ENCODE measurements around the gene MS4A8.
"Not testable (repeated sequence)": the region's sequence is repeated elsewhere in the genome, so short reads cannot be mapped to it uniquely, and the experiment has no call there.

The MS4A8 gene

DNA sequence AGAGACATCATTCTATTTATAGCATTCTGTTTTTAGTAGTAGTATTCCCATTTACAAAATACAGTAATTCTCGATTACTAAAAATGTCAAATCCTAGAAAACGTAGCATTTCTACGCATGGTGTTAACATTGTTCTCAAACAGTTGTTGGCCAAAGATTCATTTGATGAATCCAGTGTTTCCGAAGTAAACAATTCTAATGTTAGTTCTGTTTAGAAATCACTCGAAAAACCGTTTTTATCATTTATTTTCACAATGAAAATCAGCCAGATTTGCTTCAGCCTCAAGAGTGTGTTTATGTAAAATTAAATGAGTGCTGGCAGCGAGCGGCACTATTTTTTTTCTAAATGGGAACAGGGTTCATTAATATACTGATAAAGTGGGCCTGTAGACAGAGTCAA is 32.2 kb downstream of the MS4A8 start:
- no peak for DNase-seq

- DNase-seq: no peak
Observed at GRCh38 chr11:60734279-60734678, 34.9 kb downstream of the MS4A8 start.

GRCh38 chr11:60739114-60739513 is 39.7 kb downstream of the MS4A8 start:
- no peak for DNase-seq

DNA sequence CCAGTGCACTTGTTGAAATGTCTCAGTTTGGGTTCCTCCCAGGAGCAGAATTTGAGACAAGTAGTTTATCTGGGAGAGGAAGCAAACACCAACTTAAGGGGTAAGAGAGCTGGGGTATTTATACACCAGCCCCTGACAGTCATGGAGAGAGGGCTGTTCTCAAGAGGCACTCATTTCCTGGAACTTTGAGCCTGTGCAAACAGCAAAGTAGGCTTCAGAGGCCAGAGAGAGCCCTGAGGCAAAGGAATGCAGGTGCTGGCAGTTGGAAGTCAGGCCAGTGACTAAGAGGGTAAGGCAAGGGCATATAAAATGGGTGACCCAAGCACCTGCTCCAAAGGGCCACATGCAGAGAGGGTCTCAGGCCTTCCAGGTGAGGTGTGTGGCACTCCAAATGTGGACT is 41.2 kb downstream of the MS4A8 start:
- DNase-seq: no peak

DNA sequence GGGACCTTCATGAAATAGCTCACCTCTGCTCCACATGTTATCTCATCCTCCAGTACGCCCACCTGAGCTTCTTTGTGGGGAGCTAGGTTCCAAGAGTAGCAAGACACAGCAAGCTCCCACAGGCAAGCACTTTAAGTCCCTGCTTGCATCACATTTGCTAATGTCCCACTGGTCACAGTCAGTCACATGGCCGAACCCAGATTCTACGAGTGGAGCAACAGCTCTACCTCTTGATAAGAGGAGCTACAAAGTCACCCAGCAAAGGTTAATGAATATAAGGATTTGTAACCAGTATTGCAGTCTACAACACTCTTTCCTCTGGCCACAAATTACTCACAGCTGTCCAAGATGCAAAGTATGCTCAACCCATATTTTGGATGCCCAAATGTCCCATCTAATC is 42.0 kb downstream of the MS4A8 start:
- DNase-seq: no peak

GRCh38 chr11:60743058-60743457 is 43.6 kb downstream of the MS4A8 start:
- DNase-seq: no peak

- DNase-seq: no peak
Observed at GRCh38 chr11:60744114-60744513, 44.7 kb downstream of the MS4A8 start.

- no peak for DNase-seq
Observed at GRCh38 chr11:60747359-60747873, 48.0 kb downstream of the MS4A8 start.

DNA sequence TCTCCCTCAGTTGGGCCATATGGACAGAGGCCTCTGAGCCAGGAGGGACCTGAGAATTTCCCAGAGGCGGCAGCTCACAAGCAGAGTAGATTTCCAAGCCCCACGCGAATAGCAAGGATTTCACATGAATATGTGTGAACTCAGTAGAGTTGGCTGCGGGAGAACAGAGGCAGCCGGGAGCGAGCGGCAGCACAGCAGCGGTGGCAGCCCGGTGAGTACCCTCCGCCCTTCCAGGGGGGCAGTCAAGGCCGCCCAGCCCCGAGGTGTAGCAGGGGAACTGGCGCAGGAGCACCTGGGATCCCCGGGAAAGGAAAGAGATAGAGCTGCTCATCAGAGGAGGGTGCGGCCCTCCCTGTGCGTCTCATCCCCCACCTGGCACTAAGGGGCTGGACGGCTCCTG is 48.8 kb downstream of the MS4A8 start:
- DNase-seq: no peak

DNA sequence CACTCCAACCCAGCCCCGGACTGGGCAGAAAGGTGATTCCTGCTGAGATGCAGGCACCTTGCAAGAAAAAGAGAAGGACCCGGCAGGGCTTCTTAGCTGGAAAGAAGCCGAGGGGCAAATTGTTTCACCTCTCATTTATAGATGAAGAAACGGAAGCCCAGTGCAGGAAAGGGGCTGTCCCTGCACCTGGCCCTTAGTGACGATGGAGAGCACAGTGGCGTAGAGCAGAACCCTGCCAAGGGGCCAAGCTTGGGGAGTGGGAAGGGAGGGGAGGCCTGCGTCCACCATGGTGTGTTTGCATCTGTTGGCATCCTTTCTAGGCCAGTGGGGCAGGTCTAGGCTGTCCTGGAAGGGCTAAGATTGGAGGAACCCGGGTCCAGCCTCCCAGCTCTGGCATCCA is 49.4 kb downstream of the MS4A8 start:
- DNase-seq: no peak

DNA sequence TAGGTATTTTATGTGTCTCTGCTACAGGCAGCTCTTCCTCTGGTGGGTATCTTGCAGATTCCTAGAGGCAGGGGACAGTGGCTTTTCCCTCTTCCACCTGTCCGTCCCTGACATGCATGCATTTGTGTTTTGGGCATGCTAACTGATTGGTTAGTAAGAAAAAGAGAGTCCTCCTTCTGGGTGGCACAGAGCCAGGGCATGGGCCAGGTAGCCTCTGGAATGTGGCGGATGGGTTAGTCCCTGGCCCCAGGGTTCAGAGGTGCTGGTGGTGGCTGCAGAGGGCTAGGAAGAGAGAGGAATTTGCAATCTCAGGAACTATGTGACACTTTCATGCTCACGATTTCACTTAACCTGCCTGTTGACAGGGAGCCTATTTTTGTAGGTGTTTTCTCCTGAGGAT is 51.5 kb downstream of the MS4A8 start:
- no peak for DNase-seq

DNA sequence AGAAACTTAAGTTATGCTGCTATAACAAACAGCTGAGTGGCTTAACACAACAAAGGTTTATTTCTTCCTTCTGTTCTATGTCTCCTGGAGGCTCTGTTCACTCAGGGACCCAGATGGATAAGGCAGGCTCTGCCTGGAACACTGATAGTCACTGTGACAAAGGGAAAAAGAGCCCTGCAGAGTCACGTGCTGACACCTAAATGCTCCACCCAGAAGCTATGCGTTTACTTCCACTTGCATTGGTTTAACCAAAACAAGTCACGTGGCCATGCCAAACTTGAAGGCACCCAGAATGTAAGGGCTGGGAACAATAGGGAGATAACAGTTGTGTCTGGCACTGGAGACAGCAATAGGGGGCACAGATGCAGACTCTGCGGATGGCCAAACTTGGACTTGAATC is 53.9 kb downstream of the MS4A8 start:
- no peak for DNase-seq

DNA sequence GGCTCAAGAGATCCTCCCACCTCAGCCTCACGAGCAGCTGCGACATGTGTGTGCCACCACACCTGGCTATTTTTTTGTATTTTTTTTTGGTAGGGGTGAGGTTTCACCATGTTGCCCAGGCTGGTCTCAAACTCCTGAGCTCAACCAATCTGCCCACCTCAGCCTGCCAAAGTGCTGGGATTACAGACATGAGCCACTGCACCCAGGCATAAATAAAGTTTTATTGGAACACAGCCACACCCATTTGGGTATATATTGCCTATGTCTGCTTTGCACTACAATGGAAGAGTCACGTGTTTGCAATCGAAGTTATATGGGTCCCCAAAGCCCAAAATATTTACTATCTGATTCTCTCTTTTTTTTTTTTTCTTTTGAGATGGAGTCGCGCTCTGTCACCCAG is 55.5 kb downstream of the MS4A8 start:
- DNase-seq: no peak

GRCh38 chr11:60756307-60757032 is 57.1 kb downstream of the MS4A8 start, which contains the start of gene MS4A15:
Gene MS4A15 (plus strand): TSS chr11:60756867. CDS start chr11:60763734, 6,867 bp downstream.
- DNase-seq: no peak

DNA sequence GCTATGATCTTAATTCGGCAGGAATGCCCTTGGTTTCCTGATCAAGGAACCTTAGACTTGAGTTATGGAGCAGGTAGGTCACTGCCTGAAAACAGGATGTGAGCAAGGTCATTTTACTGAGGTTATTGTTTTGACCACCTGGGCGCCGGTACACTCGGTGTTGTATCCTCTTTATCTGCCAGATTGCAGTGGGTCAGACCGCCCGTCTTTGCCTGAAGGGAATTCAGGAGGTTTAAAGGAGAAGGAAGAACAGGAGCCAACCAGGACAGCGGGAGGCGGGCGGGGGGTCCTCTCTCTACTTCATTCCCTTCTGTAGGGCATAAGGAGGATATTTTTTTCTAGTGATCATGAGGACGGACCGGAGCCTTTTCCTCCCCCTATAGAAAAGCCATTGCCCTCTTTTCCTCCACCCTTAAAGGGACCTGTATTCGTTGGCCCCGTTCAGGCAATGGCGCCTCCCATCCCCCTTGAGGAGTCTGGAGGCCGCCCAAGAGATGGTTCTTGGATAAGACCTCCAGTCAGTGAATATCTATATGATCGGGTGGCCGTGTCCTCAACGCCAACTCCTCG is 57.9 kb downstream of the MS4A8 start:
- DNase-seq: no peak

DNA sequence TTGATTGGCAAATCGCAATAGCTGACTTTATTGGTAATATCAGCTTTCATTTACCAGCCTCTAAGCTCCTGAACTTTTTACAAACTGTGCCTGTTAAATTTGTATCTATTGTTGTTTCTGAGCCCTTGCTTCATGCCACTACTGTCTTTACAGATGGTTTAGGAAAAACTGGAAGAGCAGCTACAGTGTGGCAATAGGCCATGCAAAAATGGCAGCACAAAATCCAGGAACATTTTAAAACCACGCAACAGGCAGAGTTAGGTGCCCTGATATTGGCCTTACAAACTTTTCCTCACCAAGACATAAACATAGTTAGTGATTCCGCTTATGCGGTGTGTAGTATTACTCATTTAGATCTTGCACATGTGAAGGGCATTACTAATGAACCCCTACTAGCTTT is 59.3 kb downstream of the MS4A8 start:
- DNase-seq: not testable (repeated sequence)

- not testable (repeated sequence) for DNase-seq
Observed at GRCh38 chr11:60759438-60760225, 60.2 kb downstream of the MS4A8 start.

GRCh38 chr11:60761436-60762190 is 62.2 kb downstream of the MS4A8 start:
- DNase-seq: no peak

- DNase-seq: no peak
Observed at GRCh38 chr11:60762851-60763691, 63.7 kb downstream of the MS4A8 start.

GRCh38 chr11:60763692-60764369 is 64.4 kb downstream of the MS4A8 start:
- no peak for DNase-seq

DNA sequence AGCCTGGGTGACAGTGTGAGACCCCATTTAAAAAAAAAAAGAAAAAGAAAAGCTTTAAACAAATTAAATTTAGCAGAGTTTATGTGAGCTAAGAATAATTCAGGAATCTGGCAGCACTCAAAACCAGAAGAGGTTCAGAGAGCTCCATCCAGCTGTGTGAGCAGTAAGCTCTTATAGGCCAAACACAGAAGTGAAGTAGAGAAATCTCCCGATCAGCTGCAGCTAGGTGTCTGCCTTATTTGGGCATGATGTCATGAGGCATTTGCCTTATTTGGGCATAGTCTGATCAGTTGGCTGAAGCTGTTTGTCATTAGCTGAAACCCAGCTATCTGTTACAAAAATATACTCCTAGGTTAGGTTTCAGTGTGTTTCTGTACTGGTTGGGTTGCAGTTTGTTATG is 65.5 kb downstream of the MS4A8 start:
- DNase-seq: no peak

All from activated gamma-delta T cell treated with Interleukin-2 at 50 U/mL for 16 hours (primary cell).